Vagina (tissue), 2 donors: ENCODE data around the gene KLHL29. TPM values are rescaled to one million over a fixed set of nuclear protein-coding genes. Genes with fewer than 3 reads are reported as not detected.

ENCODE experiments used
- DNase-seq, 2 donors: peaks; one replicate each; pipeline ENCODE4 v3.0.0-alpha.2; 2017; ENCODE audit errors: extremely low spot score in 2 of 2
- H3K27ac ChIP-seq: fragments of 200-600 bp; sonication (generic); one replicate; pipeline ENCODE4 v1.5.1; 2019
- H3K27me3 ChIP-seq: fragments of 200-600 bp; sonication (generic); one replicate; pipeline ENCODE4 v1.5.1; 2019
- H3K36me3 ChIP-seq, 2 donors: fragments of 200-600 bp; sonication (generic); one replicate each; pipeline ENCODE4 v1.5.1; 2017 to 2019
- H3K4me1 ChIP-seq: fragments of 200-600 bp; sonication (generic); one replicate; pipeline ENCODE4 v1.5.1; 2019
- H3K4me3 ChIP-seq, 2 donors: fragments of 200-600 bp; sonication (generic); 1 replicate in 1 of 2; 2 replicates in 1 of 2; pipeline ENCODE4 v1.5.1; 2016 to 2019
- H3K9me3 ChIP-seq: fragments of 200-600 bp; sonication (generic); one replicate; pipeline ENCODE4 v1.5.1; 2019
- POLR2A ChIP-seq, 2 donors: fragments of 450-650 bp; IDR thresholded peaks; one replicate each; pipeline ENCODE4 v1.6.1; 2017; ENCODE audit warnings: antibody characterized with exemption in 2 of 2, mild to moderate bottlenecking in 2 of 2, moderate library complexity in 2 of 2
- POLR2AphosphoS5 ChIP-seq, 2 donors: sonication (generic); formaldehyde crosslinking; IDR thresholded peaks; one replicate each; pipeline ENCODE4 v1.9.0; 2017; ENCODE audit warnings: antibody characterized with exemption in 2 of 2, mild to moderate bottlenecking in 2 of 2, low read depth in 1 of 2; ENCODE audit not compliant: insufficient read depth in 1 of 2
- intact Hi-C: fragments of 100-400 bp; cut with DNase I; formaldehyde crosslinking; loops from one replicate; pipeline ENCODE4 v1.15.1; 2023
- total RNA-seq: library from RNA; depleted of rRNA; stranded (reverse); fragments of >200 nt; gene quantifications from one replicate; pipeline ENCODE4 v1.2.3, GENCODE V29; 2016
- TF ChIP-seq, protein P1 (sequence below), 3 experiments: fragments of 450-650 bp in 2 of 3; fragments of 200-600 bp in 1 of 3; sonication (generic) in 1 of 3; IDR thresholded peaks; one replicate each; pipeline ENCODE4 v1.5.1; 2017 to 2019; ENCODE audit warnings: antibody characterized with exemption in 3 of 3, mild to moderate bottlenecking in 2 of 3, moderate library complexity in 2 of 3

KLHL29 gene
- total RNA-seq, 1 donor from 2014 or later = 19.4 TPM

DNA sequence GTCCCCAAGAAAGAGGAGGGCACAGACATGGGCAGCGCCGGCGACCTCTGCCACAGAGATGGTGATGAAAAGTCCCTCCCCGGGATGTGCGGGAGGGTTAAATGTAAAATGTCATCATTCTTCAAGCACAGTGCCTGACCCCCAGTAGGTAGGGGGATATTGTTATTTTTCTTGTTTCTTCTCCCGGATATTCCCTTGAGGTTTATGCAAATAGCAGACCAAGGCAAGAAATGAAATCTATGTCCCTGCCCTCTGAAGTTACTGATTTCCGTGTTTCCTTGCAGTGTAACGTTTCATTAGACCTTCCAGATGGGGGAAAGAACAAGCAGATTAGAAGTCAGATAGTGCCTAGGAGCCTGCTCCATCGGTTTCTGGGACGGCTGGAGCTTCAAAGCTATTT, 158.3 kb downstream of the KLHL29 start:
- no peaks in the 10 kb centered on the region for H3K9me3 ChIP-seq
- no peak for TF ChIP-seq POLR2AphosphoS5 (IDR thresholded peaks at IDR 0.05; ENCODE audit: insufficient read depth in 1 of 2, low read depth in 1 of 2)
- TF ChIP-seq, protein P1, sequence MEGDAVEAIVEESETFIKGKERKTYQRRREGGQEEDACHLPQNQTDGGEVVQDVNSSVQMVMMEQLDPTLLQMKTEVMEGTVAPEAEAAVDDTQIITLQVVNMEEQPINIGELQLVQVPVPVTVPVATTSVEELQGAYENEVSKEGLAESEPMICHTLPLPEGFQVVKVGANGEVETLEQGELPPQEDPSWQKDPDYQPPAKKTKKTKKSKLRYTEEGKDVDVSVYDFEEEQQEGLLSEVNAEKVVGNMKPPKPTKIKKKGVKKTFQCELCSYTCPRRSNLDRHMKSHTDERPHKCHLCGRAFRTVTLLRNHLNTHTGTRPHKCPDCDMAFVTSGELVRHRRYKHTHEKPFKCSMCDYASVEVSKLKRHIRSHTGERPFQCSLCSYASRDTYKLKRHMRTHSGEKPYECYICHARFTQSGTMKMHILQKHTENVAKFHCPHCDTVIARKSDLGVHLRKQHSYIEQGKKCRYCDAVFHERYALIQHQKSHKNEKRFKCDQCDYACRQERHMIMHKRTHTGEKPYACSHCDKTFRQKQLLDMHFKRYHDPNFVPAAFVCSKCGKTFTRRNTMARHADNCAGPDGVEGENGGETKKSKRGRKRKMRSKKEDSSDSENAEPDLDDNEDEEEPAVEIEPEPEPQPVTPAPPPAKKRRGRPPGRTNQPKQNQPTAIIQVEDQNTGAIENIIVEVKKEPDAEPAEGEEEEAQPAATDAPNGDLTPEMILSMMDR (IDR thresholded peaks at IDR 0.05) = no peak
- no peak for TF ChIP-seq POLR2A (IDR thresholded peaks at IDR 0.05)
- peaks cover 43% of the 10 kb centered on the region for H3K4me1 ChIP-seq
- no peak for DNase-seq
- no peaks in the 10 kb centered on the region for H3K36me3 ChIP-seq
- no peak overlapping the region for H3K4me3 ChIP-seq
- intact Hi-C loops = no loop called here
- H3K27ac ChIP-seq = no peak overlapping the region
- H3K27me3 ChIP-seq = no peaks in the 10 kb centered on the region

DNA sequence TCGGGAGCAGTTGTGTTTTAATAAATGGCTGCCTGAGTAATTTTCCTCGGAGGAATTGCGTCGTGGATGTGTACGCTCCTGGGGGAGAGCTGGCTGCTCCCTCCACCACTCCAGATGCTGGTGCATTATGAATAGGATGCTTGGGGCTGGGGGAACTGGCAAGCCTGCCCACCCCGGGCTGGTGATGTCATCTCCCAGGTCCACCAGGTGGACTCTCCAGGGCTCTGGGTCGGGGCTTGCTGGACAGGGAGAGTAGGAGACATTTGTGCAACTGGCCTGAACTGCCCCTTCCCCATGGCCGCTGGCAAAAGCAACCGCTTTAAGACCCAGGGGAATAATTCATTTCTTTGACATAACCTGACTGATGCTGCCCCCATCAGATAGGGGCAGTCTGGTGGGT, 158.7 kb downstream of the KLHL29 start:
- peaks cover 43% of the 10 kb centered on the region for H3K4me1 ChIP-seq
- intact Hi-C loops = no loop called here

DNA sequence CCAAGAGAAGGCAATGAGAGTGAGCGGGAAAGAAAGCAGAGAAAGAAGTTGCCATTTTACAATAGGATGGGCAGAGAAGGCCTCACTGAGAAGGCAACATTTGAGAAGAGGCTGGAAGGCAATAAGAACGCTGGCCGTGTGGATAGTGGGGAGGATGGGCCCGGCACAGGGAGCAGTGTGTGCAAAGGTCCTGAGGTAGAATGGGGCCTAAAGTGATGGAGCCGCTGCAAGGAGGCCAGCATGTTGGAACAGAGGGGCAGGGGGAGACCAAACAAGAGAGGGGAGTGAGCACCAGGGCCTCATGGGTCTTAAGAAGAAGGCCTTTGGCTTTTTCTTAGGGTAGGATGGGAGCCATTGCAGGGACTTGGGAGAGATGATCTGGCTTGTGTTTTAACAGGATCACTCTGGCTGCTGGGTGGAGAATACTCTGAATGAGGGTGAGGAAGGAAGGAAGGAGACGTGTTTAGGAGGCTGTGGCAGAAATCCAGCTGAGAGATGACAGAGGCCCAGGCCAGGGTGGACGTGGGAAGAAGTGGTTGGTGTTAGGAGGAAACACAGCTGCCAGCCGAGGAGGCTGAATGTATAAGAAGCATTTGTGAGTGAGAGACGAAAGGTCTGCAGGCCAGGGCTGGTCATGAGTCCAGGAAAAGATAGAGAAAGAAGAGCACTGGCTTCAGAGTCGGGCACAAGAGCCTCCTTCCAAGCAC, 159.8 kb downstream of the KLHL29 start:
- Histone ChIP-seq H3K9me3 (no peaks in the 10 kb centered on the region), H3K4me1 (peaks cover 43% of the 10 kb centered on the region), H3K4me3 (no peak overlapping the region), H3K27ac (no peak overlapping the region), H3K36me3 (no peaks in the 10 kb centered on the region), H3K27me3 (no peaks in the 10 kb centered on the region)
- DNase-seq = no peak
- intact Hi-C loops = no loop called here
- TF ChIP-seq, protein P1 (IDR thresholded peaks at IDR 0.05) = no peak
- TF ChIP-seq POLR2A (IDR thresholded peaks at IDR 0.05) (no peak), POLR2AphosphoS5 (IDR thresholded peaks at IDR 0.05; ENCODE audit: insufficient read depth in 1 of 2, low read depth in 1 of 2) (no peak)

More for the DNA sequence above, 158.7 kb downstream of the KLHL29 start:
- Histone ChIP-seq H3K36me3 (no peaks in the 10 kb centered on the region), H3K27ac (no peak overlapping the region), H3K9me3 (no peaks in the 10 kb centered on the region), H3K27me3 (no peaks in the 10 kb centered on the region), H3K4me3 (no peak overlapping the region)
- DNase-seq = no peak
- TF ChIP-seq POLR2AphosphoS5 (IDR thresholded peaks at IDR 0.05; ENCODE audit: insufficient read depth in 1 of 2, low read depth in 1 of 2) (no peak), POLR2A (IDR thresholded peaks at IDR 0.05) (no peak)
- TF ChIP-seq, protein P1 (IDR thresholded peaks at IDR 0.05) = no peak

DNA sequence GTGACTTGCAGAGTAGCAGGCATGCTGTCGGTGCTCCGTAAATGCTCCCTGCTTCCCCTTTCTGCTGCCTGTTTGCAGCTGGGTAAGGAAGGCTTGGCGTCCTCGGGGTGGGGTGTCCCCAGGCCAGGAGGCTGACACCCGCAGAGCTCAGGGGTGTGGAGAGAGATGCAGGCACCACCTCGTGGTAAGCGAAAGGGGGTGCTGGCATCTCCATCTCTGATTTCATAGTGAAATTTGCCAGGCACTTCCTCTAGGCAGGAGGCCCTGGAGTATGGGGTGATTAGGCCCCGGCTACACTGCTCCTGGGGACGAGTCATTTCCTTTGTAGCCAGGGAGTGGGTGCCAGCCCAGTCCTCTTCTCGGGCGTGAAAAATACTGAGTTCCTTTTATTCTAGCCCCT, 160.4 kb downstream of the KLHL29 start:
- intact Hi-C loops = no loop called here
- Histone ChIP-seq H3K27me3 (no peaks in the 10 kb centered on the region), H3K9me3 (no peaks in the 10 kb centered on the region), H3K27ac (no peak overlapping the region), H3K36me3 (no peaks in the 10 kb centered on the region), H3K4me3 (no peak overlapping the region), H3K4me1 (peaks cover 37% of the 10 kb centered on the region)
- no peak for DNase-seq
- no peak for TF ChIP-seq POLR2AphosphoS5 (IDR thresholded peaks at IDR 0.05; ENCODE audit: insufficient read depth in 1 of 2, low read depth in 1 of 2)
- TF ChIP-seq, protein P1 (IDR thresholded peaks at IDR 0.05) = no peak
- TF ChIP-seq POLR2A (IDR thresholded peaks at IDR 0.05) = no peak

DNA sequence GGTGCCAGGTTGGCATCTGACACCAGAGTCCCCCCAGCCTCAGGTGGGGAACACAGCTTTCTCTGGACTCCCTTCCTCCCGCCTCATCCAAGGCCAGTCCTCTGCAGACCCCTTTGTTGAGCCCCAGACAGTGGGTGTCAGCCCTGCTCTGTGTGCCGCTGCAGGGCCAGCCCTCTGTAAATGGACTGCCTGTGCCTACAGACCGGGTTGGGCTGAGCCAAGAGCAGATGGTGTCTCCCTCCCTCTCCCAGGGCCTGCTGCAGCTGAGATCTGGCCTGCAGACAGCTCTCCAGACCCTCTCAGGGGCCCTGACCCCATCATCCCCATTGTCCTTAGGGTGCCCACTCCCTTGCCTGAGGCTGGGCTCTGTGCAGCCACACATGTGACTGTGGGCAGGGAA, 160.8 kb downstream of the KLHL29 start:
- no peak overlapping the region for H3K27ac ChIP-seq
- TF ChIP-seq POLR2AphosphoS5 (IDR thresholded peaks at IDR 0.05; ENCODE audit: insufficient read depth in 1 of 2, low read depth in 1 of 2) = no peak
- TF ChIP-seq, protein P1 (IDR thresholded peaks at IDR 0.05) = no peak
- no peak for TF ChIP-seq POLR2A (IDR thresholded peaks at IDR 0.05)
- DNase-seq = no peak
- intact Hi-C loops = no loop called here
- no peaks in the 10 kb centered on the region for H3K36me3 ChIP-seq
- no peaks in the 10 kb centered on the region for H3K27me3 ChIP-seq
- no peaks in the 10 kb centered on the region for H3K9me3 ChIP-seq
- H3K4me1 ChIP-seq = peaks cover 33% of the 10 kb centered on the region
- H3K4me3 ChIP-seq = no peak overlapping the region
